ENCODE data around the gene PRKN.

DNA sequence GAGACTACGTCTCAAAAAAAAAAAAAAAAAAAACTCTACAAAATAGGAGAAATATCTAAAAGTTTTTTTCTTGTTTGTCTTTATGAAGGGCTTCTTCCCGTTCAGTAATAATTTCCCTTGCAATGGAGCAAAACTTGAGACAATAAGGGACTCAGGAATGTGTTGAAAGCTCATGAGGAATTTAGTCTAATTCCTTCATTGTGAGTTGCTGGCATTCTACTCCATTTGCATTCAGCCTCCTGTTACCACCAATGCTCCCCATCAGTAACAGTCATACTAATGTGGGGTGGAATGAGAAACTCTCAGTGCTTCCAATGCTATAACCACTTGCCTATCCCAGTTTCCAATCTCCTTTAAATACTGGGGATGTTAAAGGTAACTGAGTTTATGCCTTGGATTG, 877.0 kb downstream of the PRKN start:
- no peak for TF ChIP-seq POLR2A (IDR thresholded peaks at IDR 0.05; ENCODE audit: low read depth, low read length)
- TF ChIP-seq, protein P1, sequence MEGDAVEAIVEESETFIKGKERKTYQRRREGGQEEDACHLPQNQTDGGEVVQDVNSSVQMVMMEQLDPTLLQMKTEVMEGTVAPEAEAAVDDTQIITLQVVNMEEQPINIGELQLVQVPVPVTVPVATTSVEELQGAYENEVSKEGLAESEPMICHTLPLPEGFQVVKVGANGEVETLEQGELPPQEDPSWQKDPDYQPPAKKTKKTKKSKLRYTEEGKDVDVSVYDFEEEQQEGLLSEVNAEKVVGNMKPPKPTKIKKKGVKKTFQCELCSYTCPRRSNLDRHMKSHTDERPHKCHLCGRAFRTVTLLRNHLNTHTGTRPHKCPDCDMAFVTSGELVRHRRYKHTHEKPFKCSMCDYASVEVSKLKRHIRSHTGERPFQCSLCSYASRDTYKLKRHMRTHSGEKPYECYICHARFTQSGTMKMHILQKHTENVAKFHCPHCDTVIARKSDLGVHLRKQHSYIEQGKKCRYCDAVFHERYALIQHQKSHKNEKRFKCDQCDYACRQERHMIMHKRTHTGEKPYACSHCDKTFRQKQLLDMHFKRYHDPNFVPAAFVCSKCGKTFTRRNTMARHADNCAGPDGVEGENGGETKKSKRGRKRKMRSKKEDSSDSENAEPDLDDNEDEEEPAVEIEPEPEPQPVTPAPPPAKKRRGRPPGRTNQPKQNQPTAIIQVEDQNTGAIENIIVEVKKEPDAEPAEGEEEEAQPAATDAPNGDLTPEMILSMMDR (IDR thresholded peaks at IDR 0.05; ENCODE audit: extremely low read depth in 1 of 2, insufficient read depth in 1 of 2, low read depth in 1 of 2, low read length in 2 of 2) = no peak
- TF ChIP-seq, protein P2, sequence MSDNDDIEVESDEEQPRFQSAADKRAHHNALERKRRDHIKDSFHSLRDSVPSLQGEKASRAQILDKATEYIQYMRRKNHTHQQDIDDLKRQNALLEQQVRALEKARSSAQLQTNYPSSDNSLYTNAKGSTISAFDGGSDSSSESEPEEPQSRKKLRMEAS (IDR thresholded peaks at IDR 0.05; ENCODE audit: insufficient read depth, insufficient read length) = no peak
- no peak for TF ChIP-seq EZH2 (IDR thresholded peaks at IDR 0.05; ENCODE audit: borderline replicate concordance, low read depth, low read length, severe bottlenecking)
- TF ChIP-seq GATA2 (IDR thresholded peaks at IDR 0.05; ENCODE audit: insufficient read depth, insufficient read length, low read depth, low read length) = no peak
- TF ChIP-seq JUN (IDR thresholded peaks at IDR 0.05; ENCODE audit: borderline replicate concordance, insufficient read depth, insufficient read length, low read depth) = no peak
- TF ChIP-seq MYC (IDR thresholded peaks at IDR 0.05; ENCODE audit: low read depth, low read length) = no peak
- TF ChIP-seq FOS (IDR thresholded peaks at IDR 0.05; ENCODE audit: borderline replicate concordance, insufficient read depth, low read length) = no peak
- no peak for TF ChIP-seq POLR2AphosphoS5 (IDR thresholded peaks at IDR 0.05; ENCODE audit: insufficient read depth, low read depth, low read length)

Measured in endothelial cell of umbilical vein (primary cell).